Spinal cord (tissue), 10 donors: ENCODE data around the gene CSTF2. TPM values are rescaled to one million over a fixed set of nuclear protein-coding genes. Genes with fewer than 3 reads are reported as not detected.

Experiments used
- DNase-seq, 6 donors: peaks; one replicate each; pipeline versions ENCODE4 v3.0.0 to v3.0.0-alpha.2; 2013 to 2015; ENCODE audit warnings: low spot score in 6 of 6, low read depth in 4 of 6
- H3K27ac ChIP-seq: one replicate; pipeline ENCODE4 v1.5.1; 2013; ENCODE audit warnings: low read depth, low read length, control low read depth
- H3K27me3 ChIP-seq: one replicate; pipeline ENCODE4 v1.6.1; 2013; ENCODE audit warnings: low read length; ENCODE audit not compliant: control insufficient read depth, insufficient read depth
- H3K36me3 ChIP-seq: one replicate; pipeline ENCODE4 v1.6.1; 2013; ENCODE audit warnings: low read length; ENCODE audit not compliant: control insufficient read depth, insufficient read depth
- H3K4me1 ChIP-seq: one replicate; pipeline ENCODE4 v1.6.1; 2013; ENCODE audit warnings: low read length; ENCODE audit not compliant: control insufficient read depth, insufficient read depth
- H3K4me3 ChIP-seq: one replicate; pipeline ENCODE4 v1.5.1; 2013; ENCODE audit warnings: low read depth, low read length, control low read depth
- H3K9me3 ChIP-seq: one replicate; pipeline ENCODE4 v1.6.1; 2013; ENCODE audit warnings: low read length; ENCODE audit not compliant: control insufficient read depth, insufficient read depth
- WGBS: methylation state at CpG from one replicate; pipeline ENCODE4 v1.1.5; 2013; ENCODE audit warnings: missing lambda C conversion rate; ENCODE audit not compliant: insufficient coverage; 5-methylcytosine and 5-hydroxymethylcytosine counted together
- polyA plus RNA-seq, 2 donors: library from polyadenylated mRNA; unstranded; fragments of 120-200 nt; gene quantifications; one replicate each; pipeline ENCODE4 v1.2.1, GENCODE V29; 2013; ENCODE audit not compliant: insufficient read length in 2 of 2
- total RNA-seq, 2 donors: library from RNA; depleted of rRNA in 1 of 2; stranded (reverse); fragments of 120-200 nt in 1 of 2; fragments of >200 nt in 1 of 2; gene quantifications; one replicate each; pipeline versions ENCODE4 v1.2.3 to v1.2.4, GENCODE V29; 2013 to 2014
- donor health status: healthy.

The CSTF2 gene
- total and polyA plus RNA-seq, 4 donors, result 13.1 to 23.1 (median 18.1) TPM

DNA sequence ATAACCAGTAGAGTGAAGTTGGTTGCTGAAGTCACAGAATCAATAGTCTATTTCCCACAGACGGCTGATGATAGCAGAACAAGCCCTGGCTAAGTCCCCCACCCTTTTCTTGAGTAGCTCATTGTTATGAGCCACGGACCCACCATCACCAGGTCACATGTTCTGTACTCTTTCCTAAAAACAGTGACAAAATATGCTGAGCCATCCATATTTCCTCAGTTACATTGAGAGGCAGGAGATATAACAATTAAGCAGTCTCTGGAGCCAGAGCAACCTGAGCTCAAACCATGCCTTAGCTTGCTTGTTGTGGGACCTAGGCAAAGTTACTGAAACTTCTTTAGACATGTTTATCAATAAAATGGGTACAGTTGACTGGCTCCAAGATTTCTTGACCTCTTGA is 2.9 kb upstream of the CSTF2 start:
- H3K36me3 ChIP-seq, result no peaks in the 10 kb centered on the region
- no peak overlapping the region for H3K27ac ChIP-seq
- 55% methylated on average over 2 of the region's 2 CpGs for WGBS
- H3K9me3 ChIP-seq, result no peaks in the 10 kb centered on the region
- no peak overlapping the region for H3K4me3 ChIP-seq
- H3K27me3 ChIP-seq, result peaks cover 16% of the 10 kb centered on the region
- DNase-seq, result no peak
- H3K4me1 ChIP-seq, result no peaks in the 10 kb centered on the region

GRCh38 chrX:100819534-100819836 is 706 bp upstream of the CSTF2 start:
- H3K27me3 ChIP-seq, result peaks cover 15% of the 10 kb centered on the region
- H3K27ac ChIP-seq, result no peak overlapping the region
- no peak for DNase-seq
- H3K9me3 ChIP-seq, result no peaks in the 10 kb centered on the region
- no peaks in the 10 kb centered on the region for H3K4me1 ChIP-seq
- H3K4me3 ChIP-seq, result peak overlapping the region; percentile 77
- no peaks in the 10 kb centered on the region for H3K36me3 ChIP-seq
- 37% methylated on average over 15 of the region's 15 CpGs for WGBS

GRCh38 chrX:100829730-100830129 is 9.5 kb downstream of the CSTF2 start:
- H3K4me3 ChIP-seq, result no peak overlapping the region
- WGBS, result no CpG with 5 or more reads among the region's 2 CpGs
- peaks cover 11% of the 10 kb centered on the region for H3K36me3 ChIP-seq
- no peaks in the 10 kb centered on the region for H3K4me1 ChIP-seq
- DNase-seq, result no peak
- no peaks in the 10 kb centered on the region for H3K9me3 ChIP-seq
- no peak overlapping the region for H3K27ac ChIP-seq
- peaks cover 5% of the 10 kb centered on the region for H3K27me3 ChIP-seq

DNA sequence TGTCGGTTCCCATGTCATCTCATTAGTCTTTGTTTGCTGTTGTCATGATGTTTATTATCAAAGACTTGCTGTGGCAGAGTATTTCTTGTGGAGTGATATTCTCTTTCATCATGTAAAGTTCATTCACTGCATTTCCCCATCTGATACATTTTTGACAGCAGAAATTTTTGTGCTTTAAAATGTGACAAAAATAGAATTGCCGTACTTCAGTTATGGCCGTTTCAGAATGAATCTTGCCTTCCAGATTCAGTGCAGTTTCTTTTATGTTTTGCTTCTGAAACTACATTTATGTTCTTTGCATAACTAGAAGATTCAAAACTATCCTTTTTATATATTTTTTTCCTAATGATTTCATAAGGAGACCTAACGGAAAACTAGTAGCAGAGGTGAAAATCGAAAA is 10.0 kb downstream of the CSTF2 start:
- 80% methylated on average over 1 of the region's 5 CpGs for WGBS
- H3K36me3 ChIP-seq, result peaks cover 11% of the 10 kb centered on the region
- H3K27ac ChIP-seq, result no peak overlapping the region
- H3K9me3 ChIP-seq, result no peaks in the 10 kb centered on the region
- peaks cover 5% of the 10 kb centered on the region for H3K27me3 ChIP-seq
- DNase-seq, result no peak
- H3K4me3 ChIP-seq, result no peak overlapping the region
- H3K4me1 ChIP-seq, result no peaks in the 10 kb centered on the region

DNA sequence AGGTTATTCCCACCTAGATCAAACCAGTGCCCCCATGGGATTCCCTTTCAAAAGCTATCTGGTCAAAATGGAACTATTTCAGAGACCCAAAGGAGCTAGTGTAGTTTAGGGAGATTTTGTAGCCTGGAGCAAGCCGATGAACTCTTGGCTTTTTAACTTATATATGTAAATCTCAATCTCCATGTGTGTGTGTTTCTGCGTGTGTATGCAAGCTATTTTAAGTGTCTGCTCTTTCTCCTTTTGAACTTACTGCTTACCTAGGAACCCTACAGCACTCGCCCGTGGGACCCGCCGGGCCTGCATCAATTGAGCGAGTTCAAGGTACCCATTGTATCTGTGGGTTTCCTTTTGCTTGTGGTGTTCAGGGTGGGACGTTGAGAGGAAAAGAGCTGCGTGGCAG is 10.4 kb downstream of the CSTF2 start:
- WGBS, result 94% methylated on average over 5 of the region's 9 CpGs
- Histone ChIP-seq H3K27ac (no peak overlapping the region), H3K27me3 (peaks cover 5% of the 10 kb centered on the region), H3K4me1 (no peaks in the 10 kb centered on the region), H3K36me3 (peaks cover 11% of the 10 kb centered on the region), H3K4me3 (no peak overlapping the region), H3K9me3 (no peaks in the 10 kb centered on the region)
- no peak for DNase-seq

GRCh38 chrX:100831219-100831946 is 11.2 kb downstream of the CSTF2 start:
- WGBS, result 83% methylated on average over 8 of the region's 9 CpGs
- Histone ChIP-seq H3K4me3 (no peak overlapping the region), H3K36me3 (peaks cover 11% of the 10 kb centered on the region), H3K4me1 (no peaks in the 10 kb centered on the region), H3K9me3 (no peaks in the 10 kb centered on the region), H3K27ac (no peak overlapping the region), H3K27me3 (peaks cover 5% of the 10 kb centered on the region)
- DNase-seq, result no peak

DNA sequence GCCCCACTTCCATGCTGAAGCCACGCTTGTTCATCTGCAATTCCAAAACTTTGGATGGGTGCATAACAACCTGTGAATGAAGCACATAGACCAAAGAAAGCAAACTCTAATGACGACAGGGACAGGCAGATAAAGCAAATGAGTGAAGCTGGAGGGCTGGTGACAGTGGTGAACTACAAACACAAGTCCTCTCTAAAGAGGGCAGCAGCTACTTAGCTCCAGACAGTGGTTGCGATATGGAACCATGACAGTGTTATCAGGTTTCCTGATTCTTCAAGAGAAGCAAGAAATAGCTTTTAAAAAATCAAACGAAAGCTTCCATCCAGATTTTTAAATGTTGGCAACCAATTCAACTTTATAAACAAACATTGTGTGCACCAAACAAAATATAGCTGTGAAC is 30.1 kb downstream of the CSTF2 start:
- H3K27me3 ChIP-seq, result peaks cover 4% of the 10 kb centered on the region
- no peaks in the 10 kb centered on the region for H3K9me3 ChIP-seq
- no peak overlapping the region for H3K27ac ChIP-seq
- H3K4me1 ChIP-seq, result no peaks in the 10 kb centered on the region
- WGBS, result 79% methylated on average over 2 of the region's 4 CpGs
- H3K4me3 ChIP-seq, result no peak overlapping the region
- DNase-seq, result no peak
- no peaks in the 10 kb centered on the region for H3K36me3 ChIP-seq

DNA sequence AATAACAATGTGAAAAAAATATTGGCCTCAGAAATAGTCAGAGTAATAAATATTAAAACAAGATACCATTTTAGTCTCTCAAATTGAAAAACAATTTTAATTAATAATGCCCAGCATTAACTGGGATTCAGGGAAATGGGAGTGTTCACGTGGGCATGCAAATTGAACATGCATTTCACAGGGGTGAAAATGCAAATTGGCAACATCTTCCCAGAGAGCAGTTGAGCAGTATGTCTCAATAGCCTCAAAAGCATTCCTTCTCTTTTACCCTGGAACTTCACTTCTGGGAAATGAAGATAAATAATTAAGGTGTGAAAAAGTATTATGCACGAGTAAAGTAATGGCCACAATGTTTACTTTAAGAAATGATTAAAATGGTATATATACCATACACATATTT is 32.6 kb downstream of the CSTF2 start:
- no peak for DNase-seq
- WGBS, result 60% methylated on average over 1 of the region's 2 CpGs
- H3K36me3 ChIP-seq, result no peaks in the 10 kb centered on the region

DNA sequence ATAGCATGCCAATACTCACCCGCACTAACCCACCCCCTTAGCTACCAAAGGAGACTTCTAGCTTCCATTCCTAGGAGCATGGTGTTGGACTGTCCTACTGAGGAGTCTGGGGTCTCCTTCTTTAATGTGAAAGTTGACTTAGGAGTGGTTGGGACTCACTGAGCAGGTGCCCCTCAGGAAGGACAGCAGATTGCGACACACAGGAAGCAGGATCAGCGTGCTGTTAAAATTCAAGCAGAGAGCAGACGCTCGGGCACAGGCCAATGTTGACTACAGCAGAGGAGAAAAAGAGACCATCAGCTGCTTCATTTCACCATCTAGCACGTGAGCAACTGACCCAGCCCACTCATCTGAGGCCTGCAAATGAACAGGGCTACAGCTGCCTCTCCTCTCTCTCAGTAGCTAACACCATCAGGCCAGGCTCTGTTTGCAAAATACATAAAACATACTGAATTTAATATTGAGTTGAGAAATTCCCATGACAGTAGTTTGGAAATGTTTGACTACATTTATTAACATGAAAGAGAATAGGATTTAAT is 43.2 kb downstream of the CSTF2 start:
- H3K36me3 ChIP-seq, result no peaks in the 10 kb centered on the region
- H3K27ac ChIP-seq, result no peak overlapping the region
- no peak overlapping the region for H3K4me3 ChIP-seq
- H3K27me3 ChIP-seq, result no peaks in the 10 kb centered on the region
- DNase-seq, result no peak
- H3K4me1 ChIP-seq, result no peaks in the 10 kb centered on the region
- no peaks in the 10 kb centered on the region for H3K9me3 ChIP-seq
- WGBS, result 87% methylated on average over 4 of the region's 6 CpGs

More for the DNA sequence above, 32.6 kb downstream of the CSTF2 start:
- Histone ChIP-seq H3K9me3 (no peaks in the 10 kb centered on the region), H3K4me1 (no peaks in the 10 kb centered on the region), H3K27me3 (peaks cover 4% of the 10 kb centered on the region), H3K4me3 (no peak overlapping the region), H3K27ac (no peak overlapping the region)

- no peaks in the 10 kb centered on the region for H3K27me3 ChIP-seq
- DNase-seq, result peak in 1 of 6 donors; percentile 10
- no peaks in the 10 kb centered on the region for H3K4me1 ChIP-seq
- no CpG with 5 or more reads among the region's 2 CpGs for WGBS
- no peak overlapping the region for H3K4me3 ChIP-seq
- H3K36me3 ChIP-seq, result no peaks in the 10 kb centered on the region
- H3K27ac ChIP-seq, result no peak overlapping the region
- no peaks in the 10 kb centered on the region for H3K9me3 ChIP-seq
These were observed 44.6 kb downstream of the CSTF2 start for GRCh38 chrX:100864657-100865391.
